Psoas muscle (tissue), 8 donors: Measurements from ENCODE around the gene GRID2. TPM values are rescaled to one million over a fixed set of nuclear protein-coding genes. Genes with fewer than 3 reads are reported as not detected.
"Not testable (repeated sequence)": the region's sequence is repeated elsewhere in the genome, so short reads cannot be mapped to it uniquely, and the experiment has no call there.

Experiments
- ATAC-seq, 4 donors: fragments of 200-7000 bp; cut with Tn5 transposase; one replicate each; pipeline ENCODE4 v1.9.1; 2020; ENCODE audit warnings: moderate library complexity in 3 of 4, mild to moderate bottlenecking in 2 of 4
- DNase-seq, 2 donors: peaks; one replicate each; pipeline ENCODE4 v3.0.0-alpha.2; 2020
- H3K27ac ChIP-seq: fragments of 200-600 bp; one replicate; pipeline ENCODE4 v1.8.0; 2022
- H3K27me3 ChIP-seq, 3 donors: fragments of 200-600 bp in 1 of 3; one replicate each; pipeline versions ENCODE4 v1.6.1 to v1.8.0; 2013 to 2022; ENCODE audit warnings: low read length in 2 of 3, mild to moderate bottlenecking in 2 of 3, moderate library complexity in 1 of 3; ENCODE audit not compliant: insufficient read depth in 3 of 3
- H3K36me3 ChIP-seq, 2 donors: fragments of 200-600 bp in 1 of 2; one replicate each; pipeline versions ENCODE4 v1.6.1 to v1.8.0; 2013 to 2022; ENCODE audit warnings: low read depth in 1 of 2, mild to moderate bottlenecking in 1 of 2, moderate library complexity in 1 of 2; ENCODE audit not compliant: insufficient read depth in 1 of 2
- H3K4me1 ChIP-seq: fragments of 200-600 bp; one replicate; pipeline ENCODE4 v1.8.0; 2022
- H3K4me3 ChIP-seq: fragments of 200-600 bp; one replicate; pipeline ENCODE4 v1.8.0; 2022; ENCODE audit warnings: mild to moderate bottlenecking
- H3K9me3 ChIP-seq: fragments of 200-600 bp; one replicate; pipeline ENCODE4 v1.8.0; 2022
- CTCF ChIP-seq: fragments of 200-600 bp; IDR thresholded peaks from one replicate; pipeline ENCODE4 v1.8.0; 2022; ENCODE audit warnings: antibody characterized with exemption
- WGBS, 3 donors: extraction: QIAGEN DNeasy Blood & Tissue Kit; methylation state at CpG; one replicate each; pipeline versions ENCODE4 v1.1.6 to v1.1.7; 2013; 5-methylcytosine and 5-hydroxymethylcytosine counted together
- intact Hi-C, 2 donors: fragments of 100-400 bp; cut with DNase I; formaldehyde crosslinking; loops; one replicate each; pipeline versions ENCODE4 v1.11.0 to v1.14.2; 2022
- polyA plus RNA-seq, 3 donors: library from polyadenylated mRNA; stranded (reverse); fragments of 200-250 nt; gene quantifications; one replicate each; pipeline ENCODE4 v1.2.3, GENCODE V29; 2013
- total RNA-seq, 4 donors: library from RNA; stranded (reverse); fragmentation: NEBNext Ultra II Directional in 2 of 4; extraction: Animal tissue kit (Norgen Biotek cat#: 25700) in 2 of 4; gene quantifications; one replicate each; pipeline versions ENCODE4 v1.2.1 to v1.2.4, GENCODE V29; 2021 to 2023
- donor health status: healthy with polysubstance abuse.
- donor health status: DM: no; HTN: no; CAD: no; lungs with moderate emphysema.
- donor health status: Bipolar disorder and iron deficiency.
- donor health status: healthy.
- donor health status: DM: yes; HTN: yes; CAD: no.
- donor health status: DM: no; HTN: no; CAD: no.
- donor health status: DM: no; HTN: no; CAD: no.
- donor health status: DM: yes; HTN: yes; CAD: no.

Gene GRID2
- total and polyA plus RNA-seq, 7 donors, result not detected

- no peaks in the 10 kb centered on the region for H3K4me1 ChIP-seq
- H3K4me3 ChIP-seq, result no peak overlapping the region
- H3K27me3 ChIP-seq, result no peaks in the 10 kb centered on the region
- no peak for ATAC-seq
- no peaks in the 10 kb centered on the region for H3K36me3 ChIP-seq
- no peaks in the 10 kb centered on the region for H3K9me3 ChIP-seq
- DNase-seq, result no peak
- intact Hi-C loops, result no loop called here
- TF ChIP-seq CTCF, result no peak
- WGBS, 3 donors, result 90 to 97% (median 96%) methylated on average over 3 of the region's 3 CpGs
- no peak overlapping the region for H3K27ac ChIP-seq
Observed at GRCh38 chr4:93348896-93349295, 1045.1 kb downstream of the GRID2 start.

- no peak for ATAC-seq
- no peak for DNase-seq
- no peaks in the 10 kb centered on the region for H3K4me1 ChIP-seq
- no peak overlapping the region for H3K4me3 ChIP-seq
- no peaks in the 10 kb centered on the region for H3K9me3 ChIP-seq
- H3K36me3 ChIP-seq, result no peaks in the 10 kb centered on the region
- WGBS, 3 donors, result 44 to 67% (median 54%) methylated on average over 1 of the region's 1 CpG
- intact Hi-C loops, result no loop called here
- TF ChIP-seq CTCF, result no peak
- no peak overlapping the region for H3K27ac ChIP-seq
- no peaks in the 10 kb centered on the region for H3K27me3 ChIP-seq
Observed at GRCh38 chr4:93351846-93352245, 1048.1 kb downstream of the GRID2 start.

GRCh38 chr4:93355411-93355810, 1051.6 kb downstream of the GRID2 start:
- ATAC-seq, result no peak
- TF ChIP-seq CTCF, result no peak
- intact Hi-C loops, result no loop called here

GRCh38 chr4:93359586-93359985, 1055.8 kb downstream of the GRID2 start:
- H3K4me1 ChIP-seq, result no peaks in the 10 kb centered on the region
- no peak overlapping the region for H3K27ac ChIP-seq
- no peak for ATAC-seq
- intact Hi-C loops, result no loop called here
- no peak for DNase-seq
- H3K27me3 ChIP-seq, result no peaks in the 10 kb centered on the region
- TF ChIP-seq CTCF, result no peak
- no peak overlapping the region for H3K4me3 ChIP-seq
- no peaks in the 10 kb centered on the region for H3K36me3 ChIP-seq
- H3K9me3 ChIP-seq, result peaks cover 4% of the 10 kb centered on the region
- WGBS, 3 donors, result 78 to 96% (median 92%) methylated on average over 3 of the region's 3 CpGs

More at GRCh38 chr4:93355411-93355810, 1051.6 kb downstream of the GRID2 start:
- no peak for DNase-seq
- WGBS, 3 donors, result 69 to 83% (median 74%) methylated on average over 4 of the region's 4 CpGs
- Histone ChIP-seq H3K27ac (no peak overlapping the region), H3K27me3 (no peaks in the 10 kb centered on the region), H3K4me3 (no peak overlapping the region), H3K9me3 (no peaks in the 10 kb centered on the region), H3K4me1 (no peaks in the 10 kb centered on the region), H3K36me3 (no peaks in the 10 kb centered on the region)

- DNase-seq, H3K4me1 ChIP-seq, H3K36me3 ChIP-seq, H3K27me3 ChIP-seq, H3K4me3 ChIP-seq, intact Hi-C loops, H3K9me3 ChIP-seq, ATAC-seq, H3K27ac ChIP-seq: not testable (repeated sequence)
- WGBS, 3 donors, result 83 to 87% (median 86%) methylated on average over 9 of the region's 9 CpGs
Observed at GRCh38 chr4:93366169-93366755, 1062.5 kb downstream of the GRID2 start.
